Activated effector memory CD4-positive, alpha-beta T cell treated with Interleukin-2 at 50 U/mL for 16 hours (primary cell): ENCODE data around the gene CIAO3.

Source experiments
- DNase-seq: peaks from one replicate; pipeline ENCODE4 v3.0.0-alpha.2; 2020

Gene CIAO3

GRCh38 chr16:687499-687898 lies 53.3 kb downstream of the CIAO3 start:
- DNase-seq: no peak

GRCh38 chr16:686459-687260 lies 54.1 kb downstream of the CIAO3 start:
- no peak for DNase-seq

- DNase-seq: no peak
Observed at GRCh38 chr16:685967-686366, 54.8 kb downstream of the CIAO3 start.

GRCh38 chr16:684961-685696 lies 55.7 kb downstream of the CIAO3 start:
- no peak for DNase-seq

- DNase-seq: peak; percentile 96
Observed at GRCh38 chr16:684071-684794, 56.6 kb downstream of the CIAO3 start, which contains the start of gene JMJD8. Gene JMJD8, minus strand, starts transcription at chr16:684334. Its CDS starts 15 bp downstream, at chr16:684319.

- no peak for DNase-seq
Observed at GRCh38 chr16:683396-684070, 57.3 kb downstream of the CIAO3 start.

- DNase-seq: no peak
Observed at GRCh38 chr16:682493-683395, 58.1 kb downstream of the CIAO3 start.

GRCh38 chr16:681746-682427 lies 58.9 kb downstream of the CIAO3 start:
- DNase-seq: no peak

- no peak for DNase-seq
Observed at GRCh38 chr16:680967-681745, 59.6 kb downstream of the CIAO3 start.

- DNase-seq: no peak
Observed at GRCh38 chr16:680625-680945, 60.2 kb downstream of the CIAO3 start.

- peak; percentile 76 for DNase-seq
Observed at GRCh38 chr16:679814-680624, 60.8 kb downstream of the CIAO3 start, which contains the start of gene STUB1. Gene STUB1, plus strand, starts transcription at chr16:680410. Its CDS starts 116 bp downstream, at chr16:680526.
